HL-60/S4 treated with phorbol 12-myristate 13-acetate at 8.2 ng/mL for 4 days and 3 days (cell line): Measurements from ENCODE around the gene SARDH.

Experiments used
- in situ Hi-C: fragments of 300-500 bp; cut with MboI; formaldehyde crosslinking; loops from 2 replicates; pipeline ENCODE4 v1.15.0; 2022; ENCODE audit warnings: low sequenced_read_pairs

SARDH gene

DNA sequence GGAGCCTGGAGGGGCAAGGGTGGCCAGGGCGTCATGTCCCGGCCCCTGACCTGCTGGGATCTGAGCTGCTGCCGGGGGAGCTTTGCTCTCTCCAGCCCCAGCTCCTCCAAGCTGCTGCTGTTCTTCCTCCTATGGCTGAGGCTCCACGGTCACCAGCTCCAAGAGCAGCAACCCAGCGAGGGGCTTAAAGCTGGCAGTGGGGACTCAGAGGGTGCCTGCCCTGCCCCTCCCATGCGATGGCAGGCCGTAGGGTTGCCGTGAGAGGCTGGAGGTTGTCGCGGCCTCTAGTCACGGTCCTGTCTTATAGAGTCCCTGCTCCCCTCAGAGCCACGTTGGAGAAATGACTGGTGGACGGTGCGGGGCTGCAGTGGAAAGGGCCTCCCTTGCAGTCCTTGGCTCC is 82.5 kb downstream of the SARDH start:
- in situ Hi-C loops, result no loop called here

DNA sequence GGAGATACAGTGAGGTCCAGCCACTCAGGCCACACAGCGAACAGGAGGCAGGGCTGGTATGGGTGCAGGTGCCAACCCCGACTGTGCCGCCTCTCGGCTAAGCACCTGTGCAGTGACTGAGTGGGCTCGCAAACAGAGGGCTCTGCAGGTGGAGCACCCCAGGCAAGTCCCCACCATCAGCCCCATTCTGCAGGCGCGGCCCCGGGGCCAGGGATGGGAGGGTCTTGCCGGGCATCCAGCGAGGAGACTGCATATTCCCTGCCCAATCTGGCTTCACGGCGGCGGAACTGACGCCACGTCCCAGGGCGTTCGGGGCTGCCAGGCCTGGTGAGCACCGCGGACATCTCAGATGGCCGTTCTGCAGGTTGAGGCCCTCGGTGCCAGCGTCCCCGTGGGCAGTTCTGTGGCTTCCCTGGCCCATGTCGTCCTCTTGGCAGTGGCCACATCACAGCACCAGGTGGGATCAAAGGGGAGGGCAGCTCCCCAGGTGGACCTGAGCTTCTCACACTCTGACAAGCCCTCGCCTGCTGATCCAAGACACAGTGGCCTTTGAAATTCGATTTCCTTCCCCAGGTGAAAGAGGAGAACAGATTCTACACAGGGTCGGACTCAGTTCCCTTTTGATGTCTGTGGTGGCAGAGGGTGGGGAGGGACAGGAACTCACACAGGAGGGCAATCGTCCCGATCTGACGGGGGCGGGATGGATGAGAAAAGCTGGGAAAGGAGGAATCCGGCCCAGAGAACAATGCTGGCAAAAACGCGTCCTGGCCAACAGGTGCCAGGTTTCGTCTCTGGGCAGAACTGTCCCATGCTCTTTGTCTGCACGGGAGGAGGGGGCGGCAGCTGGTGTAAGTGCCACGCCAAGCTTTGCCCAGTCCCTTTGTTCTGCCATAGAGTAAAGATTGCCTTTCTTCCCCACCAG is 83.2 kb downstream of the SARDH start:
- in situ Hi-C loops, result no loop called here

DNA sequence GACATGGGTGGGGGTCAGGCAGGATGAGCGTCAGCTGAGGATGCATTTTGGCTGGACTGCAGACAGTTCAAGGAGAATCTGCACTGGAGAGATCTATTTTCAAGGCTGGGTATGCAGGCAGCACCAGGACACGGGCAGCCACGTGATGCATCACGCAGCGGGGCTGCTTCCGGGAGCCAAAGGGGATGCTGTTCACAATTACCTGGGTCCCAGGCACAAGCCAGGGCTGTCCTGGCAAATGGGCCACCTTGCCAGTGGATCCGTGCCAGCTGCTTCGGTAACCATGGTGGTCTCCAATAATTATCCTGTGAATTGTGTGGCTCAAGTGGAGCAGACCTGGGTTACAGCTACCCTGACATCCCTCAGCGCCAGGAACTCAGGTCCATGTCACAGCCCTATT is 84.5 kb downstream of the SARDH start:
- in situ Hi-C loops, result no loop called here

DNA sequence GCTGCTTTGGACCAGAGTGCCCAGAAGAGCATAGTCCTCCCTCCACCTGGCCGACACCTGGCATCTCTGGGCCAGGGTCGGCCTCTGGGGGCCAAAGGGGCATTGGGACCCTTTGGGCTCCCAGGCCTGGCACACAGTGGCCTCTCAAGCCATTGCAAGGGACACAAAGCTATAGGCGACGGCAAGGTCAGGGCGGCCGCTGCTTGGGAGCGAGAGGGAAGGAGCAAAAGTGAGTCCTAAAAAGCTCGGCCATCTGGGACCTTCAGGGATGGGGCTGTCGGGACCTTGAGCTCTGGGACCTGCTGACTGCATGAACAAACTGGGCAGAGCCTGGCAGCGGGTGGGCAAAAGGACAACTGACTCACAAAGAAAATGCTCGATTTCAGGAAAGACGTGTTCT is 88.1 kb downstream of the SARDH start:
- in situ Hi-C loops, result no loop called here

DNA sequence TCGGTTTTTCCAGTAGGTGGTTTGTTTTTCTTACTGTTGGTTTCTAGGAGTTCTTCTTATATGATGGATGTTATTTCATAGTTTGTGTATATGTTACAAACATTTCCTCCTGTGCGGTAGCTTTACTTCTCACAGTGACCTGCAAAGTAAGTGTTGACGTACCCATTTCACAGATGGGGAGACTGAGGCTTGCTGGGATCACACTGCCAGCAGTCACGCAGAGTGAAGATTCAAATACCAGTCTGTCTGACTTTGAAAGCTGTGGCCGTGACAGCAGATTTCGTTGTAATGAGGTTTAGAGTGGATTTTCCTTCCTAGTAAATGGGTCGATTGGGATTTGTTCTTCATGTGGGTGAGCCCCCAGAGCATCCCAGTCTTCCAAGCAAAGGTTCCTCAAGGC is 89.0 kb downstream of the SARDH start:
- in situ Hi-C loops, result no loop called here

DNA sequence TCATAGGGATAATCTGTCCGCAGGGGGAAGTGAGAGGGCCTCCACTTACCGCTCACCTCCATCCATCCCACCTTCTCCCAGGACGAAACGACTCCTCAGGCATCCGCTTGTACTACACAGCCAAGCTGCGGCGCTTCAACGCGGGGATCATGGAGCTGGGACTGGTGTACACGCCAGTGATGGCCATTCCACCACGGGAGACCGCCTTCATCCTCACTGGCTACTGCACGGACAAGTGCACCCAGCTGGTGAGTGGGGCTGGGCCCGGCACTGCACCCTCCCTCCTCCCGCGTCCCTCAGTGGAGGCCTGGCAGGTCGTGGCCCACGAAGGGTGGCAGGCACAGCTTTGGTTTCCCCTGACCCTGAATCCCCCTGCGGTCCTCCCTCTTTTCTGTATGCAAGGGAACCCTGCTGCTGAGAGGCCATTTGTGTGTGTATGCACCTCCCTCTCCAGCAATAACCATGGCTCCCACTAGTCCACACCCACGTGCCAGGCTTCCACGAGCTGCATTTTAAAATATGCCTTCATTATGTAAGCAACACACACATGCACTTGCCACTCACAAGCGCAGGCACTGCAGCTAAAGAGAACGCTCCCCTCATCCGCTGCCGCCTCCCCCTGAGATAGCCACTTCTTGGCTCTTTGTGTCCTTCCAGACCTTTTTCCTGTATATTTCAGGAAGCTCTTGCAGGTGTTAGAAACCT is 90.2 kb downstream of the SARDH start:
- in situ Hi-C loops, result no loop called here

DNA sequence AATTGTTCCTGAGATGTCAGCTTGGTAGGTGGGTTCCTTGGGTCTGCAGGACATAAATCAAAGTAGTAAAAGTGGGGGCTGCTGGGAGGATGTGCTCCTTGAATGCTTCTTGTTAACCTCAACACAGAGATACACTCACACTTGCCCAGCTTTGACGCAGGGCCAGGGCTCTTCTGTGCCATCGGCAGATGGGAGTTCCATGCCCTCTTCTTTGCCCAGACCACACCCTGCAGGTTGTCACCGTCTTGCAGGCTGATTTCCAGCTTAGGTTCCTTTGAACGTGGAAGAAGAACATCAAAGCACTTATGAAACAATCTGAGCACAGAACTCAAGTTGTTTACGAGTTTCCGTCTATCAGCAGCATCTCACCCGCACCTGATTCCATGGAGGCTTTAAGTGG is 91.0 kb downstream of the SARDH start:
- in situ Hi-C loops, result no loop called here

DNA sequence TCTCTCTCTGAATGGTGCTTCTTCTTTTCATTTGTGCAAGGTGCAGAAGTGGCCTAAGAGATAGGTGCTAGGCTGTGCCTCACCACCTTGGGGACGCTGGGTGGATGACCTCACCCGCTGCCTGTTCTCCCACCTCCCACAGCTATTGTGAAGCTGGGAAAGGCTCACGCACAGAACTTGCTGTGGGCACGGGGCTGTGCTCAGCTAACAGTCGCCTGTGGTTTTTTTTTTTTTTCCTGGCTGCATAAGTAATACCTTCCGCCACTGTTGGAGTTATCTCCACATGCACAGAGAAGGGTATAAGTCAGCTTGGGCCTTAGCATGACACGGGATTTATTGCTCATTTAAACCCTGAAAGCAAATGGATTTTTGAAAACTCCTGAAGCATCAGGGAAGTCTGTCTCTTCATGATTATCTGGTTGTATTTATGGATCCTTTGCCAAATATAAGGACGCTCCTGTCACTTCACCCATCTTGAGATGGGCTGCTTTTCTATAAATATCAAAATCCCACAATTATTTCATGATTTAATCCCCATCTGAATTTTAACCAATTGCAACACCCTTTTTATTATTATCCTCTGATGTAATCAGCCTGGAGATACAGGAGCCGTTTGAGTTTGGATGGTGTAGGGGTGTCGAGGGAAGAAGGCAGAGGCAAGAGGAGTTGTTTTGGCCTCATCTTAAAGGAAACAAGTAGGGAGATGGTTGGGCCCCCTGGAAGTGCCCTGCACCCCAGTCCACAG is 93.0 kb downstream of the SARDH start:
- in situ Hi-C loops, result no loop called here

DNA sequence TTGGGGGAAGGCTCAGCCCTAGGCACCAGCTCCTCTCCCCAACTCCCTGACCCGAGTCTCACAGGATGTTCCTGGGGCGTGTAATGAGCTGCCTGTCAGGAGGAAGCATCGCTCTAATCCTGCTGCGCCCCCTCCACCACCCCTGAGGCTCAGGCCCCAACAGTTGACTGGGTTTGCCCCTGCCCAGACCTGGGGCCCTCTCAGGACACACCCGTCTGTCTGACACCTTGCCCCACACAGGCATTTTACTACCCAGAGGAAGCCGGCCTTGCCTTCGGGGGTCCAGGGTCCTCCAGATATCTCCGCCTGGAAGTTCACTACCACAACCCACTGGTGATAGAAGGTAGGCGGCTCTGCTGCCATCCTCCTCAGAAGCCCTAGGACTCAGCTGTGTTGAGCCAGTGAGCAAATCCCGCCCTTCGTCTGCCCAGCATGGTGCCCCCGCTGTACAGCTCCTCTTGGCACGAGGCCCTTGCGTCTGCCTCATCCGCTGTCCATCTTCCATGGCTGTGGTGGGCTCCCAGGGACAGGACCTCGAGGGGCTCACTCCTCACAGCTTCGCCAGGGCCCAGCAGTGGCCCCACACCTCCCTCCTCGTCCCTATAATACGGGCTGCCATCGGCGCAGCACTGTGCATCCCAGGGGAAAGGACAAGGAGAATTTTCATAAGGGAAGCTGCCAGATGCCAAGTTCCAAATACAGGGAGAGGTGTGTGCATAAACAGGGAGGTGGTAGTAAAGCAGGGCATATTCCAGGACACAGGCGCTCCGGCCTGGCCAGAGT is 94.0 kb downstream of the SARDH start:
- in situ Hi-C loops, result no loop called here

DNA sequence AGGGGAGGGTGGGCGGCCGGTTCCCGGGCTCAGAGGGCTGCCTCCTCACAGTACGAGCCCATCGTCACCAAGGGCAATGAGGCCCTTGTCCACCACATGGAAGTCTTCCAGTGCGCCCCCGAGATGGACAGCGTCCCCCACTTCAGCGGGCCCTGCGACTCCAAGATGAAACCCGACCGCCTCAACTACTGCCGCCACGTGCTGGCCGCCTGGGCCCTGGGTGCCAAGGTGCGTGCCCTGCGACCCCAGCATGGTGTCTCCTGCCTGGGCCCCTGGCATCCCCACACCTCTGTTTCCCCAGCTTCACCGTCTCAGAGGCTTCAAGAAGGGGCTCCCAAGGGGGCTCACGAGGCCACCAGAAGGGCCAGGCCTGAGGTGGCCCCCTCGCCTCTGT is 94.8 kb downstream of the SARDH start:
- in situ Hi-C loops, result no loop called here

DNA sequence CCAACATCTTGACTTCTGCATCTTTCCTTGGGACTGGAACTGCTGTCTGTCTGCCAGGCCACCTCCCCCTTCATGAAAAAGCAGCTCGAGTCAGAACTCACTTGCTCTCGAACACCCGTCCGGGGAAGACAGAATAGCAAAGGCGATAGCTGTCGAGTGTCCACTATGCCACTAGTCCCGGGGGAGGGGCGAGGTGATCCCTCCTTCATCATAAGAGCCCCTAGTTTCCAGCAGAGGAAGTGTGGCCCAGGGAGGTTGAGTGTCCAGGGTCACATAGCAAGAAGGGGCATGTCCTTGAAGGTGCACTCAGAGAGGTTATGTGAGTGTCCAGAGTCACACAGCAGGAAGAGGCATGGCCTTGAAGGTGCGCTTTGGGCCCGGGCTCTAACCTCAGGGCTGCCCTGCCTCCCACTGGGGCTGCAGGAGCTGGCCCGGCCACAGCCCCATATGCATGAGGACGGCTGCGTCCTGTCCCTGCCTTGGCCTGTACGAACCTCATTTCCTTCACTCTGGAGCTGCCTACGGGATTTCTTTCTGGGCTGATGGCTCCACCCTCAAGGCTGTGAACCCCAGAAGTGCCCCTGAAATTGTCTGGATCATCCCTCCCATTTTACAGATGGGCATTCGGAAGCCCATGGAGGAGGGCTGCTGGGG is 95.3 kb downstream of the SARDH start:
- in situ Hi-C loops, result no loop called here

DNA sequence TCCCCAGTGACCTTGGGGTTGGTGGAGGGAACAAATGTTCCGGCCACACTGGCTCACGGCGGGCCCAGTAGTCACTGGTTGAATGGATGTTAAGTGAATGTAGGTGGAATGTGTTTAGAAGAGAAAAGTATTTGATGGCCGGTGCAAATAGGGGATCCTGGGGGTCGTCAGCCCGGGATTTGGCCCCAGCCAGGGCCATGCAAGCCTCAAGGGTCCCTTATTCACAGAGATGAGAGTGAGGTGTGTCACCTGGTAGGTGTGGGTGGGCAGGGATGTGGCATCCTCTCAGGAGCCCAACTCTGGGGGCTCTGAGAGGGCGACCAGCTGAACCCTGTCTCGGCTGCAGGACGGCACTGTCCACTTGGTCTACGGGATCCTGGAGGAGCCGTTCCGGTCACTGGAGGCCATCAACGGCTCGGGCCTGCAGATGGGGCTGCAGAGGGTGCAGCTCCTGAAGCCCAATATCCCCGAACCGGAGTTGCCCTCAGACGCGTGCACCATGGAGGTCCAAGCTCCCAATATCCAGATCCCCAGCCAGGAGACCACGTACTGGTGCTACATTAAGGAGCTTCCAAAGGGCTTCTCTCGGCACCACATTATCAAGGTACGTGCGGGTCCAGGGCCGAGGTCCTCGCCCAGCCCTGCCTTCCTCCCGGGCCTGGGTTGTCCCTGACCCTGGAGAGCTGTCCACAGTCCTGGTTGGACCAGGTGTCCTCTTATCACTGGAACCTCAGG is 96.1 kb downstream of the SARDH start:
- in situ Hi-C loops, result no loop called here

DNA sequence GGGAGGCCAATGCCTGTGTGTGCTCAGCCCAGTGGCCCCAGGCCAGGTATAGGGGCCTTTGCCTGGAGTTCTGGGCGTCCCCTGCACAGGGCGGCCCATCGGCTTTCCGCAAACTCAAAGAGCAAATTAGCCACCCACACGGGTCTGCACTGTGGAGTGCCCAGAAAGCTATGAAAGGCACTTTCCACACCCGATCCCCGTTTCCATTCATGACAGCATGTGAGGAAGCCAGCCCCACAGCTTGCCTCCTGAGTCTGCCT is 96.8 kb downstream of the SARDH start:
- in situ Hi-C loops, result no loop called here

DNA sequence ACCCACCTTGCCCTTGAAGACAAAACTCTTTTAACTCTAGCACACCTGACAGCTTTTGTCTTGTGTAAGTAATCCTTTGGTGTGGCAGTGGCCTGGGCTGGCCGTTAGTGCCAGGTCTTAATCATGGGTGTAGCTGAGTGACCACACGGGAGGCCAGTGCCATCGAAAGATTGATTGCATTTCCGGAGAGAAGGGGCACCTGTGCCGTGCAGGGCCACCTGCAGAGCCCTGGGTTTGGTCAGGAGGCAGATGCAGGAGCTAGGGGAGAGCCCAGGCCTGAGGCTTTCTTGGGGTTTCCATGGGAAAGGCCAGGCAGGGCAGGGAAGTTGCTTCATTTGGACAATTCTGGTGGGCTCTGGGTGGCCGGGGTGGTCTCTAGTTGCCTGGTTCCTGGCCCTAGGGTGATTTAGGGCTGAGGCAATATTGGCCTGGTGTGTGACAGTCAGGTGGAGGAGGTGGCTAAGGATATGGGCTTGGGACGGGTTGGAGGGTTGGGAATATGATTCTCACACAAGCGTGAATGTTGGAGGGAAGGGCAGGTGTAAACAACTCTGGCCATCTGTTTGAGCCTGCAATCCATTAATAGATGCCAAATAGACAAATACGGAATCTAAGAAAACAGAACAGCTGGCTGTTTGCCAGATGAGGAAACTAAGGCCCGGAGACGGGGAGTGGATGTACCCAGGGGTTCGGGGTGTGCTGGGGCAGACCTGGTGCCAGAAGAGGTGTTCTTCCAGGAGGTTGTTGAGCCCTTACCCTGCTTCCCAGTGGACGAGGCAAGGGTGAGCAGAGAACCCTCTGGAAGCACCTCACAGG is 97.4 kb downstream of the SARDH start:
- in situ Hi-C loops, result no loop called here

DNA sequence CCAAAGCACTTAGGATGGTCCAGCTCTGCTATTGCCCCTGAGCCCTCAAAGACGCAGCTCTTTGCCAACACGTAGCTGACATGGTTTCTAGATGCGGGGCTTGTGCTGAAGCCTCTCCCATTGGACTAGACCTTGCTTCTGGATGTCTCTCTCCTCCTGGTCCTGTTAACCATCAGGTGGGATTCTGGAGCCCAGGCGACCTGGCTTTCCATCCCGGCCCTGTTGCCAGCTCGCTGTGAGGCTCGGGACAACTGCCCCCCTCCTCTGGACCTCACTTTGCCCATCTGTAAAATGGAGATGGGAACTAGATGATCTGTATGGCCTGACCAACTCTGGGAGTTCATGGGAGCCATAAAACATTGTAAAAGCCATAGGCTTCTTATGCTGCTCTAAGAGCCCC is 98.0 kb downstream of the SARDH start:
- in situ Hi-C loops, result no loop called here

DNA sequence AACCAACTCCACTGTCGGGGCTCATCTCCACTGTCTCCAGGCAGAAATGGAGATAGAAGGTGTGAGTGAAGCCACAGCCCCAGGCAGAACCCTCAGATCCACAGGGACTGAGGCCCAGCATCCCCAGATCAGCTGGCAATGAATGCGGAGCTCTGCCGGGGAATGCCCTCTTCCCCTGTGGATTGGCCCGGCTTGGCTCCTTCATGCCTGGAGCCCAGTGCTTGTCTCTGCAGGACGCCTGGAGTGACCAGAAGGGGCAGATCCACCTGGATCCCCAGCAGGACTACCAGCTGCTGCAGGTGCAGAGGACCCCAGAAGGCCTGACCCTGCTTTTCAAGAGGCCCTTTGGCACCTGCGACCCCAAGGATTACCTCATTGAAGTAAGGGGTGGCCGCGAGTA is 98.5 kb downstream of the SARDH start:
- in situ Hi-C loops, result no loop called here

DNA sequence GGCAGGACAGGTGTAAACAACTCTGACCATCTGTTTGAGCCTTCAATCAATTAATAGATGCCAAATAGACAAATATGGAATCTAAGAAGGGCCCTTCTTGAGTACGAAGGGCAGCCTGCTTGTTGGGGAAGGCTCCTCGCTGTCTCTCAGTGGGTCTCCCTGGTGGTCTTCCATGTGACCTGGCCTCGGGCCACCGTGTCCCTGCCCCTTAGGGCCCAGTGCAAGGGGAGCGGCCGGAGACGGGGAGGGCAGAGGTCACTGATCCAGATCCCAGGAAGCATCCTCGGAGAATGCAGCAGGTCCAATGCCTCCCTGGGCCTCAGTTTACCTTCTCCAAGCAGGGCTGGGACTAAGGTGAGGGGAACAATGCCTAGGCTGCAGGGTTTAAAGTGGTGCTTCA is 99.4 kb downstream of the SARDH start:
- in situ Hi-C loops, result no loop called here

DNA sequence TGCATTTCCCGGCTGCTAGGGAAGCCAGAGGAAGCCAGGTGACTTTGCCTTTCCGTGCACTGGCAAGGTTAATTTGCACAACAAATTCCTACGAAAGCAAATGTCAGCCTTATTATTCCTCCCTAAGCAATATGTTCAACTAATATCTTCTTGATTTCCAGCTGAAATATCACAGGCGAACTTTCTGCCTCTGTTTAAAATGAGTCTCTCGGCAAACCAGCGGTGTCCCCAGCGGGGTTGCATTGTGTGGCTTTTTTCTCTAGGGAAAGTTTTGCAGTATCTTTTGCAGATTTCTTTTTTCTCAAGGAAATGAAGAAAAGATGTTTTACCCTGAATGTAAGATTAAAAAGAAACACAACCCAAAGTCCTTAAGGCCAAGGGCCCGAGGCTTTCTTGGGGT is 100.1 kb downstream of the SARDH start:
- in situ Hi-C loops, result no loop called here

DNA sequence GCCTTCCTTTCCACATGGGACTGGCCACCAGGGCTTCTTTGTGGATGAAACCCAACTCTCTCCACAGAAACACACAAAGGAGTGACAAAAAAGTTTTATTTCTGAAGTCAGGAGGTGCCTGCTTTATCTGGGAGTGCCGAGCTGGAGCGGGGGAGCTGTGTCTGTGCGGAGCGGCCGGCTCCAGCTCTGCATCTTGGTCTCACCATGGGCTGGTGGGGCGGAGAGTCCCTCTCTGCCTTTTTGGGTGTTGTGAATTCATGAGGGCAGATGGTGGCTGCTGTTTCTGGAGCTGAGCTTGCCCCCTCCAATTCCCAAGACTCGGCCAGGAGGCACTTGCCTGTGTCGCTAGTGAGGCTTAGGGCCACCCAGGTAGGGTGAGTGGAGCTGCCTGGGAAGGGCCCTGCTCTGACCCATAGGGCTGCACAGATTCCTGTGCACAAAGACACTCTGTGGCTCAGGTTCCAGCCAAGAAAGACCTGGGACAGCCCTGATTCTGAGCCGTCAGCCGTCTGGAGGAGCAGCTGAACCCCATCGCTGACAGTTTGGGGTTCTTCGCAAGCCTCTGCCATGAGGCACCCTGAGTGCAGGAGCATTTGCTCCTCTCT is 100.6 kb downstream of the SARDH start:
- in situ Hi-C loops, result no loop called here
